Neural crest cell (in vitro differentiated cells): ENCODE data around the gene C19orf44. TPM values are rescaled to one million over a fixed set of nuclear protein-coding genes. Genes with fewer than 3 reads are reported as not detected.

Experiments
- DNase-seq: peaks from one replicate; pipeline ENCODE4 v3.0.0; 2021; ENCODE audit warnings: low read depth, mixed read lengths, low spot score
- H3K27ac Mint-ChIP-seq: one replicate; pipeline ENCODE4 v1.8.0; 2021; ENCODE audit warnings: mild to moderate bottlenecking, mixed read lengths; ENCODE audit not compliant: unreplicated experiment
- H3K27me3 Mint-ChIP-seq: 2 replicates; pipeline ENCODE4 v1.8.0; 2021; ENCODE audit warnings: low read depth, mild to moderate bottlenecking, mixed read lengths
- H3K36me3 Mint-ChIP-seq: 2 replicates; pipeline ENCODE4 v1.8.0; 2021; ENCODE audit warnings: low read depth, mild to moderate bottlenecking, mixed read lengths
- H3K4me1 Mint-ChIP-seq: 2 replicates; pipeline ENCODE4 v1.8.0; 2021; ENCODE audit warnings: mixed read lengths
- H3K4me3 Mint-ChIP-seq: one replicate; pipeline ENCODE4 v1.8.0; 2021; ENCODE audit warnings: mild to moderate bottlenecking, mixed read lengths
- H3K9me3 Mint-ChIP-seq: 2 replicates; pipeline ENCODE4 v1.8.0; 2021; ENCODE audit warnings: mixed read lengths
- CTCF ChIP-seq: fragments of 200-600 bp; sonication (generic); conservative IDR thresholded peaks from 2 replicates; pipeline ENCODE4 v1.5.0; 2021; ENCODE audit warnings: antibody characterized with exemption, mild to moderate bottlenecking
- total RNA-seq: library from RNA; stranded (reverse); gene quantifications from 2 replicates; pipeline ENCODE4 v1.2.1, GENCODE V29; 2021

Gene C19orf44
- total RNA-seq, 1 donor from 2014 or later: 9.6 TPM

- Mint-ChIP-seq H3K4me1 (peaks cover 64% of the 10 kb centered on the region), H3K27ac (peak overlapping the region; percentile 95), H3K9me3 (no peaks in the 10 kb centered on the region), H3K27me3 (no peaks in the 10 kb centered on the region), H3K4me3 (peak overlapping the region; percentile 54), H3K36me3 (no peaks in the 10 kb centered on the region)
- no peak for TF ChIP-seq CTCF
- DNase-seq: no peak
Measured at GRCh38 chr19:16458391-16459341, 37.5 kb upstream of the C19orf44 start.

- Mint-ChIP-seq H3K4me1 (peaks cover 64% of the 10 kb centered on the region), H3K27ac (no peak overlapping the region), H3K4me3 (peak overlapping the region; percentile 25), H3K9me3 (no peaks in the 10 kb centered on the region), H3K27me3 (no peaks in the 10 kb centered on the region), H3K36me3 (no peaks in the 10 kb centered on the region)
- no peak for DNase-seq
- TF ChIP-seq CTCF: no peak
Measured at GRCh38 chr19:16459680-16460079, 36.5 kb upstream of the C19orf44 start.

- no peaks in the 10 kb centered on the region for H3K27me3 Mint-ChIP-seq
- H3K4me1 Mint-ChIP-seq: peaks cover 64% of the 10 kb centered on the region
- no peak overlapping the region for H3K27ac Mint-ChIP-seq
- no peak overlapping the region for H3K4me3 Mint-ChIP-seq
- no peaks in the 10 kb centered on the region for H3K9me3 Mint-ChIP-seq
- H3K36me3 Mint-ChIP-seq: no peaks in the 10 kb centered on the region
- TF ChIP-seq CTCF: no peak
- DNase-seq: no peak
Measured at GRCh38 chr19:16460454-16460853, 35.7 kb upstream of the C19orf44 start.

GRCh38 chr19:16461630-16462051 is 34.6 kb upstream of the C19orf44 start:
- TF ChIP-seq CTCF: no peak
- peak overlapping the region; percentile 19 for H3K27ac Mint-ChIP-seq
- no peak for DNase-seq
- H3K4me1 Mint-ChIP-seq: peaks cover 62% of the 10 kb centered on the region
- peaks cover 2% of the 10 kb centered on the region for H3K36me3 Mint-ChIP-seq
- no peaks in the 10 kb centered on the region for H3K27me3 Mint-ChIP-seq
- H3K9me3 Mint-ChIP-seq: no peaks in the 10 kb centered on the region
- H3K4me3 Mint-ChIP-seq: no peak overlapping the region

- Mint-ChIP-seq H3K4me1 (peaks cover 56% of the 10 kb centered on the region), H3K27me3 (no peaks in the 10 kb centered on the region), H3K4me3 (no peak overlapping the region), H3K9me3 (no peaks in the 10 kb centered on the region), H3K36me3 (peaks cover 2% of the 10 kb centered on the region), H3K27ac (peak overlapping the region; percentile 91)
- no peak for DNase-seq
- no peak for TF ChIP-seq CTCF
Measured at GRCh38 chr19:16462757-16463250, 33.4 kb upstream of the C19orf44 start.
